Measurements from ENCODE around the gene WNT1.

WNT1 gene

DNA sequence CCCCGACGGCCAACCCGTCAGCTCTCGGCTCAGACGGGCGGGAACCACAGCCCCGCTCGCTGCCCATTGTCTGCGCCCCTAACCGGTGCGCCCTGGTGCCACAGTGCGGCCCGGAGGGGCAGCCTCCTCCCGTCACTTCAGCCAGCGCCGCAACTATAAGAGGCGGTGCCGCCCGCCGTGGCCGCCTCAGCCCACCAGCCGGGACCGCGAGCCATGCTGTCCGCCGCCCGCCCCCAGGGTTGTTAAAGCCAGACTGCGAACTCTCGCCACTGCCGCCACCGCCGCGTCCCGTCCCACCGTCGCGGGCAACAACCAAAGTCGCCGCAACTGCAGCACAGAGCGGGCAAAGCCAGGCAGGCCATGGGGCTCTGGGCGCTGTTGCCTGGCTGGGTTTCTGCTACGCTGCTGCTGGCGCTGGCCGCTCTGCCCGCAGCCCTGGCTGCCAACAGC is at the start of gene WNT1:
WNT1 (plus strand) TSS at position 32 of the 450 bp plus-strand sequence; CDS start at position 361, 329 bp downstream.
- DNase-seq, result no peak

DNA sequence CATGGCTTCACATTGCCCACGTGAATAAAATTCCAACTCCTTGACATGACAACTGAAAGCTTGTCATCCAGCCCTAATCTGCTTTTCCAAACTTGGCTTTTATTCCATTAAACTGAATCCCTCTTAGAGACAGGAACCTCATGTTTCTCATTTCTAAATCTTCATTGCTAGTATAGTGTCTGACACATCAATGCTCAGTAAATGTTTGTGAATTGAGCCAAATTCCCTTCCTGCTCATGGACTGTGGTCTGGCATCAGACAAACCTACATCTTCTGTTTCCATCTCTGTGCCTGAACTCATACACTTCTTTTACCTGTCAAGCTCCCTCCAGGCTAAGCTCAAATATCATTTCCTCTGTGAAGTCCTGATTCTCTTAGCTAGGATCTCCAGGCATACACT is 48.6 kb upstream of the WNT1 start:
- no peak for DNase-seq

DNA sequence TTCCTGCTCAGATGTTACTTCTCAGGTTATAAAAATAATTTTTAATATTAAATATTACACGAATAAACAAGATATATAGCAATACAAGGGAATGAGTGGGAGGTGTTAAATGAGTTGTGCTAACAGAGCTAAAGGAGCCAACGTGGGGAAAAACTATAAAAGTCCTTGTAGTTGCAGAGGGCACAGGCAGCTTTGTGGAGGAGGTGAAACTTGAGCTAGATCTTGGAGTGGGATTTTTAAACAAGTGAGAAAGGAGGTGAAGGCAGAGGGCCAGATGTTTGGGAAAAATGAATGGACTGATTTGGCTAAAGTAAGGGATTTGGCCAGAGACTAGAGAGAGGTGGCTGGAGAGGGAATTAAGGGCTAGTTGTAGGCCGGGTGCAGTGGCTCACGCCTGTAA is 47.6 kb upstream of the WNT1 start:
- DNase-seq, result no peak

DNA sequence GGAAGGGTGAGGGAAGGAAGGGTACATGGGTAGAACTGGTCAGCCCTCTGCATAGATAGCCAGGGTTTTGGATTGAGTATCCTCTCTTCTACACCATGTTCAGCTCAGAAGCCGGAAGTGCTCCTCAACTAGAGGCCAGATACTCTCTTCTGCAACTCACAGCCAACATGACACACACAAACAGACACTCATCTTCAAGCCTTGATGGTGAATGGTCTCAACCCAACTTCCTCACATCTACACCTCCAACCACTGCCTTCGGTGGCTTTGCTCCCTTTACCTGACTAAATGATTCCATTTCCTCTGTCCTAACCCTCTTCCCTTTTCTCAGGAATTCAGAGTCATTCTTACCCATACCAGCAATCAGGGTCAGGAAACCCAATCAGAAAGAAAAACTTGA is 45.2 kb upstream of the WNT1 start:
- no peak for DNase-seq

DNA sequence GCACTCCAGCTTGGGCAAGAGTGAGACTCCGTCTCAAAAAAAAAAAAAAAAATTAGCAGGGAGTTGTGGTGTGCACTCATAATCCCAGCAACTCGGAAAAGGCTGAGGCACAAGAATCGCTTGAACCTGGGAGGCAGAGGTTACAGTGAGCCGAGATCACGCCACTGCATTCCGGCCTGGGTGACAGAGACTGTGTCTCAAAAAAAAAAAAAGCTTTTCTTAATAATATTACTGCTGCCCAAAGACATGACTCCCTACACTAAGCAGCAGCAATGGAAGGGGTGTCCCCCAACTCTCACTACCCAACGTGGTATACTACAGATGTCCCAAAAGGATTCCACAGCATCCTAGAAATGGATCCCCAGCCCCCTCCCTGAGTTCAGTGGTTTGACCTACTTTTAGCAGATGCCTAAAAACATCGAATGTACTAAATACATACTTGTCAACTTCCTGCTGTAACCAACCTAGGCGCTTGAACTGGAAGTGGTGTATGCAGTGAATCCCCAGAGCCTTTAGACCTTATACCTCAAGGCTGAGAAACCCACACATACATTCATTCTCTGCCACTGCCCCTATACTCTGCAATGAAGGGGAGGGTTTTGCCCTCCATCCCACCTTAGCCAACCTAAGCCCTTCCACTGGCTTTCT is 44.3 kb upstream of the WNT1 start:
- no peak for DNase-seq

DNA sequence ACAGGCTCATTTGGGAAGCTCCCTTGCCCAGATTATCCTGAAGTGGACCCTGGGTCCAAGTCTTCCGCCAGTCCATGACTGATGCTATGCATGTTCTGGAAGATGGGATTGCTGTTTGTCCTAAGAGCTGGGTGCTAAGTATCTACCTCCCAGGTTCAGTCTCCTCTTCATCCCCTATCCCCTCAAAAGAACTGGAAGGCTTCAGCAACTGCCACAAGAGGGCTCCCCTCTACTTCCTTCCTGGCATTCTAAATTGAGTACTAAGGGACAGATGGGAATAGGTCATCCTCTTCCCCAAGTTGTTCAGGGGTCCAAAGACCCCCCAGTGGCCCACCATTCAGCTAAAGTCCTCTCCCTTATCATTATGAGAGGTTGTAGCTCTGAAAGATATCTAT is 43.8 kb upstream of the WNT1 start:
- DNase-seq, result no peak

DNA sequence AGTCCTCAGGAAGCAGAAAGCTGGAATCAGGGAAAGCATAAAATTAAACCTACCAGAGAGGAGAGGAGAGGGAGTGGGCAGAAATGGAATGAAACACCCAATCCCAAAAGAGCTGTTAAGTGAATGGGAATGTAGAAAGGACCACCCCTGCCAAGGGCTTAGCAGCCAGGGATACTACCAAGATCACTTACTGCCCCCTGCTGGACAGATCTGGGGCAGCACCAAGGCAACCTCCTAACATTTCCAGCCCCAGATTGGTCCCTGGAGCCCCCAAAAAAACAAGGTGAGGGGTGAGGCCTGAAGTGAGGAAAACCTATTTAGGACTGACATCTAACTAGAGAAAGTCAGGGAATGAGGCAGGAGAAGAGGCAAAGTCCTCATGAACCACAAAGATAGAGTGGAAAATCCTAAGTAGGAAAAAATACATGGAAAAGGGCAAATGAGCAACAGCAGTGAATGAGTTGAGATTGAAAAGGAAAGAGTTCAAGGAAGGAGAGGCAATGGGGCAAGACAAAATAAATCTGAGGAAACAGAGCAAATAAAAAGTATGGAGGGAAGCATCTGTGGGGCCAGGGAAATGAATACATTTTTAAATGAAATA is 41.6 kb upstream of the WNT1 start:
- peak; percentile 3 for DNase-seq

DNA sequence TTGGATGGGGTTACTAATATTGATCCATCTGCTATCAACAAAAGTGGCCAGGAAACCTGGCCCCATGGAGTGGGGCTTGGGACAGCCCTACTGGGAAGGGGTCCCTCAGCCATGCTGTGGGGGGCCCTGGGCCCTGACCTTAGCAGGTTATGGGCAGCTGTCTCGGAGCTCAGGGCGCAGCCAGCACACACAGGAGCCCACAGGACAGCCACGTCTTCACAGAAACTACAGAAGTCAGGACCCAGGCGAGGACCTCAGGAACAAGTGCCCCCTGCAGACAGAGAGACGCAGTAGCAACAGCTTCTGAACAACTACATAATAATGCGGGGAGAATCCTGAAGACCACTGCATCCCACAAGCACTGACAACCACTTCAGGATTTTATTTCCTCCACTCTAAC is 41.0 kb upstream of the WNT1 start:
- DNase-seq, result no peak

DNA sequence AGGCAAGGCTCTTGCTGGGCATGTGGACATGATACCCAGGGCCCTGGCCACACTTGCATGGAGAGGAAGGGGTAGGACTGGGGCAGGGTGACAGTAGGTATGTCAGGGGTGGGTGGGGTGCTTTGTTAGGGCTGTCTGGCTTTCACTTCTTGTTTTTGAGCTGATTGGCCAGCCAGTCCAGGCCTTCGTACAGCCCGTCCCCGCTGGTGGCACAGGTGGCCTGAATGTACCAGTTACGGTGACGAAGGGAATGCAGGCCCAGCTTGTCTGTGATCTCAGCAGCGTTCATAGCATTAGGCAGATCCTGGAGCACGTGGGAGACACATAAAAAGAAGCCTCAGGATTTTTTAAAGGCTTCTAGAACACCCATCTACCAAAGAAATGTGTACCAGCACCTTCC is 39.3 kb upstream of the WNT1 start:
- no peak for DNase-seq

DNA sequence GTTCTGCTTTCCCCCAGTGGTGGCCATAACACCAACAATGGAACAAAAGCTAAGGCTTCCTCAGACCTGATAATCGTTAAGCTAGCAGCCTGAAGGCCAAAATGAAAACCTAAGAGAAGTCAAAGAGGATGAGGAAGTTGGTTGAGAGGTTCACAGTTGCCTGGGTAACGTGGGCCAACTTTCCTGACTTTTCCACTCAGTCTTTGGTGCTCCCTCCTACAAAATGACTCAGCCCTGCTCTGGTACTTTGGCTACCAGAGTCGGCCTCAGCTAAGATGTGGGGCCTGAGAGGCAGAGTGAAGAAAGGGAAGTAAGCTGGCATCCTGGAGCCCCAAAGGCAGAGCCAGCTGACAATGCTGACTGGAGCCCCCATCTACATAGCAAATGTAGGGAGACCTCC is 37.9 kb upstream of the WNT1 start:
- DNase-seq, result no peak

DNA sequence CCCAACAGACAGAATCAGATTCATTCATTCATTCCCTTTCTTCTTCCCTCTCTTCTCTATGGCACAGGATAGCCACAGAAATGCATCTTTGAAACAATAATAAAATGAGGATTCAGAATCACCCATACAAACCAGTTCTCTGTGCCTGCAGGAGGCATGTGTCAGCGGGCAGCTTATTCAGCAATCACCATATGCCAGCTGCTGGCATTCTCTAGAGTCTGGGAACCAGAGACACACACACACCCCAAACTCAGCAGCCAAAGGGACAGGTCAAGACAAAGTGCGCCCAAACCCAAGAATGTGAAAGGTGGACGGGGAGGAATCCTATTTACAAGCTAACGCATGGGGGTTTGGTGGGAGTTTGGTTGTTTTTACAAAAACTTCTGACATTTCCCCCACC is 34.9 kb upstream of the WNT1 start:
- DNase-seq, result no peak

DNA sequence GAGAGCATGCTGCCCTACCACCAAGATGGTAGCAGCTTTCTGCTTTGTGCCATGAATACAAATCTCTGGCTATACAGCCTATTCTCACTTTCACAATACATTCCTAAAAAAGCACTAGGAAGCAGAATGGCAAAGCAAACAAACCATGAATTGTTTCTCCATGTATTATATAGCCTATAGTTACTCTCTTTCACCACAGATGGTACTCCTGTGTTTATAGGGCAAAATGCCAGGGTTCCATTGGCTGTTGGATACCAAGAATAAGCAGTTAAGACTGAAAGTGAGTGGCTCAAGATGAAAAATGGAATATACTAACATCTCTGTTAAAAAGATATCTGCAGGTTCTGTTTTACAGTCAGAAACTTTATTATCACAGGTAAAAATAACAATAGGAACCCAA is 31.9 kb upstream of the WNT1 start:
- DNase-seq, result no peak

DNA sequence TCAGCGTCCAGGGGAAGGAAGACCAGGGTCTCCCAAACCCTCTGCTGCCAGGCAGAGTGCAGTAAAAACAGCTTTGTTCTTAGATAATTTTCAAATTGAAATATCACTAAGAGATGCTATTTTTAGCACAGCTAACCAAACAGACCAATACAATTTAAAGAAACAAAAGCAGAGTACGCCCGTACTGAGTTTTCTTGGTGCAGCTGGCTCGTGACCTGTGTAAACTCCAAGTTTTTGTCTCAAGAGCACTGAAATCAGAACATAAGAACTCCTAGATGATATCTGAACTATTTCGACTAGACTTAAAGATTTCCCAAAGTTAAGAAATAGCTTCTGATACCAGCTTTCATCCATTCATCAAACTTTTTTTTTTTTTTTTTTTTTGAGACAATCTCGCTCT is 31.2 kb upstream of the WNT1 start:
- DNase-seq, result no peak

DNA sequence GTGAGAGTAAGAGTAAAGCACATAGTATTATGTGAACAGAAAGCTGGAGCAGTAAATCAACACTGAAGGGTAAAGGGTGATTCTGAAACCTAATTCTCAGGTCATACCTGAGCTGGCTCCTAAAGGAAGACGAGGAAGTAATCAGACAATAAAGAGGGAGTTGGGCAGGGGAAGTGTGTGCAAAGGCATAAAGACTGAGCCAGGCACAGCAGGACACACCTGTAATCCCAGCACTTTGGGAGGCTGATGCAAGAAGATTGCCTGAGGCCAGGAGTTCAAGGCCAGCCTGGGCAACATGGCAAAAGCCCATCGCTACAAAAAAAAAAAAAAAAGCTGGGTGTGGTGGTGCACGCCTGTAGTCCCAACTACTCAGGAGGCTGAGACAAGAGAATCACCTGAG is 30.4 kb upstream of the WNT1 start:
- DNase-seq, result no peak

DNA sequence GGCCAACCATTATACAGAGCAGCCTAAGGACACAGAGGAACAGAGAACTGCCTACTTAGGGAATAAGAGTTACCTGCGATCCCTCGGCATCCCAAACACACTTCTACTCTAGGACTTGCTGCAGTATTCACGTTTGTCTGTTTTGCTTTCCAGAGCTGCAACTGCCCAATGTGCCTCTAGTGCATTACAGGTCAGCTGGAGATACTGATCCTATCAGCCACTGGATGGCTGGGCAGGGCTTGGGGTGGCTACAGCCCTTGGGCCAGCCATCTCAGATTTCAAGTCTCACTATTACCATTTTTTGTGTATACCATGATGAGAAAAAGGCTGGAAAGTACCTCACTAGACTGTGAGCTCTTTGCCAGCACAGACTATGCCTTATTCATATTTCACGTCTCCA is 25.4 kb upstream of the WNT1 start:
- no peak for DNase-seq

DNA sequence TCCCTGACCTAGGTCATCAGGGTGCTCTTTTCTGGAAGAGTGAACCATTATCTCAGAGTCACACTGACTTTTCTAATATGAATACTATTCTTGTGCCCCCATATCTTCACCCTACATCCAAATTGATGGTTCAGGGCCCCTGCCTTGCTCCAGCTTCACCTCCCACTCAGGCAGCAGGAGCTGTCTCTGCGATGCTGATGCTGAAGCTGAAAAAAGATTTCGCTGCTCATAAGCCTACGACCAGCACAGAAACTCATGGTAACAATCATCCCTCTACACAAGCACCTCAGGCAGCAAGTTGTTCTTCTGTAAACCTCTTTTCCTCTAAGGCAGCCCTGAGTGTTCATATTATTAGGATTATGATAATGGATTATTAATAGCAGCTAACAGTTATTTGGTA is 24.1 kb upstream of the WNT1 start:
- no peak for DNase-seq

DNA sequence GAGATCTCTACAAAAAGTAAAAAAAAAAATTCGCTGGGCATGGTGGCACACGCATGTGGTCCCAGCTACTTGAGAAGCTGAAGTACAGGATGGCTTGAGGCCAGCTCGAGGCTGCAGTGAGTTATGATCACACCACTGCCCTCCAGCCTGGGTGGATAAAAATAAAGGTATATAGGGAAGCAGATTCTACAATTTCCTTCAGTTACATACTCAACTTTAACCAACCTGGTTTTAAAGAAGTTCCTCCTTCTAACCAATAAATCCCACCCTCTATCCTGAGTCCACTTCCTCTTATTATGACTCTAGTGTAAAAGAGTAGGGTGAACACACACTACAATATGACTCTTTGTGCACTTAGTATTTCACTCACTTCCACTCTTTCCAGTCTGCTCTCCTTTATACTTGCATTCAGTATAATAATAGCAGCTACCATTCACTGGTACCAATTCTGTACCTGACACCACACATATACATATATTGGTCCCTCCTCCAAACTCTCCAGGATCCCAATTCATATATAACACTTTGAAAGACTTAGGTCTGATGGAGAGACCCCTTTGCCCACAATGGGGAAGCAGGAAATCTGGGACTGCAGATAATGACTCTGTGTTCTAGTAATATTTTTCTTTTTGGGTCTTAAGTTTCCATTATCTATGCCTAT is 23.2 kb upstream of the WNT1 start:
- no peak for DNase-seq

DNA sequence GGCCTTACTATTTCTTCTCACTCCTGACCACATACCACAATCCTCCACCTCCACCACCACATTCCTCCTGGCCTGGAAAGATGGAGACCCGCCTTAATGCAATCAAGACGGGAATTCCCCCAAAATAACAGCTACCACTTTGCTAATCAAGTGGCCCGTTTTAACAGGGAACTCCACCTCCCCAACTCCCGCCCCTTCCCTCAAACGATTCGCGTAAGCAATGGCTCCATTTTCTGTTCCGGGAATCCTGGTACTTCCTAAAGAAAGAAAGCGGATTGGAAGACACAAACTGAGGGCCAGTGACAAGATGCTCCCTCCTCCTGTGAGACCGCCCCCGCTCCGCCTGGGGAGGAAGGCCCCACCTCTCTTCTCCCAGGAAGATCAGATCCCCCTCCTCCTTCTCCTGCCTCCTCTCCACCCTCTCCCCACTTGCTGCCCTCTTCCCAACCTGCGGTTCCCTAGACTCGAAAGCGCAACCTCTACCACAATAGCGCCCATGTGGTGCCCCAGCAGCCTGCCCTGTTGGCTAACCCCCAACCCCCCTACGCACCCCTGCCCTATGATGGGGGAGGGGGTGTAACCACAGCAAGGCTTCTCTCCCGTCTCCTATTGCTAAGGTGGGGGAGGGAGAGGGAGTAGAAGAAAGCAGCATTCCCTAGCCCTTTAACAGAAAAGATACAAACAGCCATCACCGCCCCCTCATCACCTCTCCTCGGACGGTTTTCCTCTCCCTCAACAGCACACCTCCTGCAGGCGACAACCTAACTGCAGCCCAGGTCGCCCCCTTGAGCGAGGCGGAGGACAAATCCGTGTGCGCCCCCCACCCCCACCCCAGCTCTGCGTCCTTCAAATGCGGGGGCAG is 21.6 kb upstream of the WNT1 start:
- DNase-seq, result peak; percentile 89

DNA sequence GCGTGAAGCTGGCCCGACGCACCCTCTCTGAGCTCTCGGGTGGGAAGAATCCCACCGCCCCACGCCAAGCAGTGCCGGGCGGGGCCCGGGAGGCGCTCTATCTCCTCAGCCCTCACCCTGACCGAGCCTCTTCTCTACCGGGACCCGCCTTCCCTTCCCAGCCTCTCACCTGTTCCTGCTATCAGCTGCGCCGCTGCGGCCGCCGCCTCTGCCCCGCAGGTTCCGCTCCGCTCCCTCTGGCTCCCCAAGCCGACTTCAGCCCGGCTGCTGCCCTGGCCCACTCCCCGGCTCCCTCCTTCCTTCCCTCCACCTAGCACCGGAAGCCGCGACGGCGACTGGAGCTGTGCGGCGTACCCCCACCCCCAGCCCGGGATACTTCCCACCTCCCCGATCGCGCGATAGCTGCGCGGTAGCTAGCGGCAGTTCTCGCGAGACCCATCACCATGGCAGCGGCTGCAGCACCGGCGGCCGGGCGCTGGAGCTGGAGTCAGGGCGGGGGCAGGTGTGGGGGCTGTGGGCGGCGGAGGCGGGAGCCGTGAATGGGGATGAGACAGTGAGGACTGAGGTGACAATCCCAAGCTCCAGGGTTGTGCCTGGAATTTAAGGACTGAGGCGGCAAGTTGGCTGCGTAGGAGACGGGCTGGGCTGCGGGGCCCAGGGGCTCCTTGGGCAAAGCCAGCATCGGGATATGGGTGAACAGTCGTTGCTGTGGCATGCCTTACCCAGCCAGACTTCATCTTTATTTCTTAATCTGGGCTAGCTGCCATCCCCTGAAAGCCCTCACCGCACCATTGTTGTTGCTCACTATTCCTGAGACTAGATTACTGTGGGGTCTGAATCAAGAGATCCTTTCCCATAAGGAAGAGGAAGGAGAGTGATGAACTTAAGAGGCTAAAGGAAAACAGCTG is 20.7 kb upstream of the WNT1 start, which contains the start of gene ARF3:
ARF3 (minus strand) TSS at position 347 of the 908 bp plus-strand sequence. CDS start 16,392 bp downstream, outside the sequence.
- peak; percentile 90 for DNase-seq

DNA sequence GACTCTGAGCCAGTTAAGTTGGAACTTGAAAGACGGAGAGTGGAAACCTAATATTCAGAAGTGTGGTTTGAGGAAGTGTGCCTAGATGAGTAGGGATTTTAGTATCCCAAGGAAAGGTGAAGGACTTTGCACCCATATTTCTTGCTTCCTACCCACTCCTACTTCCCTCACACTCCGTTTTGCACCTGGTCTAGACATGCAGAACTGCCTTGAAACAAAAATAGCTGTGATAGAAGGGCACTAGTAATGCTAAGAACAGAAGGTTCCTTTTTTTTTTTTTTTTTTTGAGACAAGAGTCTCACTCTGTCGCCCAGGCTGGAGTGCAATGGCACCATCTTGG is 20.1 kb upstream of the WNT1 start:
- DNase-seq, result no peak

DNA sequence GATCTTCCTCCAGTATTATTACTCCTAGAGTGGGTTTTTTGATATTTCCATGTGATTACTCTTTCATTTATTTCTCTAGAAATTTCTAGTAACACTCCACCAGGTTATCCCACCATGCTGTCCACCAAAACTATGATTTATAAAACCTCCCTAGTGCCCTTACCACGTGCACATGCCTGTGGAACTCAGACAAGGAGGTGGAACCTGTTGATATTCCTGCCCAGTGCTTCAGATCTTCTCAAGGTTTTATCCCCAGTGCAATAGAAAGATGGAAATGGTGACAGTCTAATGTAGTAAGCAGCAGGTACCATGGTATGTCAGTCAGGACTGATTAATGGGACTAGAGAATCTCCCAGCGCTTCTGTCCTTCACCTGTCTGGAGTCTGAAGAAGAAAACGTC is 17.3 kb upstream of the WNT1 start:
- DNase-seq, result no peak

DNA sequence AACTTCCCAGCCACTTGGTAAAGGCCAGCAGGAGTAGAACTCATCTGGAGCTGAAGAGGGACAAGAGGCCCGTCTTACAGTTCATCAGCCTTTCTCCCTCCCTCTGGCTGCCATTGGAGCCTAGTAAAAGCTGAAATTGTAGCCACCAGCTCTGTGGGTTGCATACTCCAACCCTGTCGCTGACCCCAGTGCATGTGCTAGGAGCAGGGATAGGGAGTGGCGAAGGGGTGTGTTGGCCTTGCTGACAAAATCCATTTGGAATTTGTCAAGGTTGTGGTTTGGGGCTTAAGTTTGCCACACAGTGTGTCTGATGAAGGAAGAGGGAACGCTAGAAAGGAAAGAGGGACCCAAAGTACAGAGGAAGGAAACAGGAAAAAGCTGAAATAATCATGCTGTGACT is 16.8 kb upstream of the WNT1 start:
- no peak for DNase-seq

DNA sequence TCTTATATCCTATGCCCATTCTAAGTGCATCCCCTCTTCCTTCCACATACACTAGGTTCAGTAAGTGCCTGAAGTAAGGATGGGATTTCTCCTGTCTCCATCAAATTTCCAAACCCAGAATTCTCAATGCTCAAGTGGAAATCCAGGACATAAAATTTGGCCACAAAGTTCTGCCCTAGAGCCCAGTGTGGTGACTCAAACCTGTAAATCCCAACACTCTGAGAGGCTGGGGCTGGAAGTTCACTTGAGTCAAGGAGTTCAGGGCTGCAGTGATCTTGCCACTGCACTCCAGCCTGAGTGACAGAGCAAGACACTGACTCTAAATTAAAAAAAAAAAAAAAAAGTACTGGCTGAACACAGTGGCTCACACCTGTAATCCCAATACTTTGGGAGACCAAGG is 16.3 kb upstream of the WNT1 start:
- DNase-seq, result no peak

All from DMS79 (cell line).